Measurements from ENCODE around the gene ZNF630. TPM values are rescaled to one million over a fixed set of nuclear protein-coding genes. Genes with fewer than 3 reads are reported as not detected.
A peak's percentile ranks its signal among the peaks of the same experiment; 100 is the strongest.

The ZNF630 gene
- total and polyA plus RNA-seq, 7 donors, result 0.26 to 0.99 (median 0.38) TPM

DNA sequence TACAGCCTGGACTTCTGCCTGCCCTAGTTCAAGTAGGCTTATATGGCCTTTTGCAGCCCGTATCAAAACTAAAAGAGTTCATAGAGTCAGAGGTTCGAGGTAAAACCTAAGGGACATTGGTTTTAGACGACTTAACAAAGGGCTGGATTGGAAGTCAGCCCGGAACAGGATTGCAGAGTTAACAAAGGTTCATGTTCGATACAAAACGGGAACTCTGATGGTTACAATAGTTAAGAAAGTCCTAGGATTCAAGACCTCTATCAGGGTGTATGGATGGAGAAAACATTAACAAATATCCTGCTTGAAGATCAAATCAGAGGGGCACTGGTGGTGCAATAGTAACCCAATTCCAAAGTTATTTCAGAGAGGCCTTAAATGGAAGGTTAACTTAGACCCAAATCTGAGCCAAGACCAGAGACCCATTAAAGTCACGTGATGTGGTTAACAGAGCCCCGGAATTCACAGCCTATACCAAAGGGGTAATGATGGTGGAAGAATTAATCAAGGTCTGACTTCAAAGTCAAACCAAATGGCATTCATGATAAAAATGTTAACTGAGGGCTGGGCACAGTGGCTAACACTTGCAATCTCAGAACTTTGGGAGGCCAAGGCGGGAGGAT, 656 bp upstream of the ZNF630 start:
- WGBS, 3 donors, result 56 to 63% (median 61%) methylated on average over 9 of the region's 9 CpGs
- Histone ChIP-seq H3K36me3 (ENCODE audit: insufficient read depth in 1 of 2, low read depth in 1 of 2) (no peaks in the 10 kb centered on the region), H3K27me3 (ENCODE audit: insufficient read depth in 3 of 3, low read length in 2 of 3) (no peaks in the 10 kb centered on the region), H3K9me3 (no peaks in the 10 kb centered on the region), H3K4me3 (peak overlapping the region; percentile 76), H3K27ac (no peak overlapping the region), H3K4me1 (no peaks in the 10 kb centered on the region)
- intact Hi-C loops (cut with DNase I), result loop anchor here in 1 of 2 donors (10.0 kb wide), 1 partner anchor 403 kb away; the partner anchor contains the start of genes FTSJ1 and SLC38A5
- TF ChIP-seq, protein P1, sequence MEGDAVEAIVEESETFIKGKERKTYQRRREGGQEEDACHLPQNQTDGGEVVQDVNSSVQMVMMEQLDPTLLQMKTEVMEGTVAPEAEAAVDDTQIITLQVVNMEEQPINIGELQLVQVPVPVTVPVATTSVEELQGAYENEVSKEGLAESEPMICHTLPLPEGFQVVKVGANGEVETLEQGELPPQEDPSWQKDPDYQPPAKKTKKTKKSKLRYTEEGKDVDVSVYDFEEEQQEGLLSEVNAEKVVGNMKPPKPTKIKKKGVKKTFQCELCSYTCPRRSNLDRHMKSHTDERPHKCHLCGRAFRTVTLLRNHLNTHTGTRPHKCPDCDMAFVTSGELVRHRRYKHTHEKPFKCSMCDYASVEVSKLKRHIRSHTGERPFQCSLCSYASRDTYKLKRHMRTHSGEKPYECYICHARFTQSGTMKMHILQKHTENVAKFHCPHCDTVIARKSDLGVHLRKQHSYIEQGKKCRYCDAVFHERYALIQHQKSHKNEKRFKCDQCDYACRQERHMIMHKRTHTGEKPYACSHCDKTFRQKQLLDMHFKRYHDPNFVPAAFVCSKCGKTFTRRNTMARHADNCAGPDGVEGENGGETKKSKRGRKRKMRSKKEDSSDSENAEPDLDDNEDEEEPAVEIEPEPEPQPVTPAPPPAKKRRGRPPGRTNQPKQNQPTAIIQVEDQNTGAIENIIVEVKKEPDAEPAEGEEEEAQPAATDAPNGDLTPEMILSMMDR (IDR thresholded peaks at IDR 0.05), result no peak
- no peak for ATAC-seq
- DNase-seq, result no peak

- no peaks in the 10 kb centered on the region for H3K27me3 ChIP-seq (ENCODE audit: insufficient read depth in 3 of 3, low read length in 2 of 3)
- no peak for ATAC-seq
- peaks cover 0 to 5% of the 10 kb centered on the region in 2 donors for H3K36me3 ChIP-seq (ENCODE audit: insufficient read depth in 1 of 2, low read depth in 1 of 2)
- H3K27ac ChIP-seq, result no peak overlapping the region
- no peak overlapping the region for H3K4me3 ChIP-seq
- intact Hi-C loops (cut with DNase I), result no loop called here
- no peaks in the 10 kb centered on the region for H3K9me3 ChIP-seq
- WGBS, 3 donors, result 82 to 90% (median 86%) methylated on average over 3 of the region's 3 CpGs
- TF ChIP-seq, protein P1 (IDR thresholded peaks at IDR 0.05), result no peak
- H3K4me1 ChIP-seq, result no peaks in the 10 kb centered on the region
- no peak for DNase-seq
Measured at GRCh38 chrX:48068096-48068887, 3.1 kb downstream of the ZNF630 start.

DNA sequence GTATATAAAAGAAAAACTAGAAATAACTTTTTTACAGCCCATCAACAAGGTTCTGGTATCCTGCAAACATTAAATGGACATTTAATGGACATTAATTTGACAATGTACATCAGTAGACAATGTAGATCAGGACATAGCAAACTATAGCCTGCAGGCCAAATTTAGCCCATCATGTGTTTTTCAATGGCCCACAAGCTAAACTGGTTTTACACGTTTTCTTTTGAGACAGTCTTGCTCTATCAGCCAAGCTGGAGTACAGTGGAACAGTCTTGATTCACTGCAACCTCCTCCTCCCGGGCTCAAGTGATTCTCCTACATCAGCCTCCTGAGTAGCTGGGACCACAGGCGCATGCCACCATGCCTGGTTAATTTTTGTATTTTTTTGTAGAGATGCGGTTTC, 7.2 kb downstream of the ZNF630 start:
- no peaks in the 10 kb centered on the region for H3K4me1 ChIP-seq
- 78 to 90% (median 88%) methylated on average over 4 of the region's 4 CpGs for WGBS, 3 donors
- H3K9me3 ChIP-seq, result peaks cover 20% of the 10 kb centered on the region
- peaks cover 0 to 22% of the 10 kb centered on the region in 2 donors for H3K36me3 ChIP-seq (ENCODE audit: insufficient read depth in 1 of 2, low read depth in 1 of 2)
- H3K4me3 ChIP-seq, result no peak overlapping the region
- no peak overlapping the region for H3K27ac ChIP-seq
- no peak for DNase-seq
- intact Hi-C loops (cut with DNase I), result no loop called here
- no peaks in the 10 kb centered on the region for H3K27me3 ChIP-seq (ENCODE audit: insufficient read depth in 3 of 3, low read length in 2 of 3)
- ATAC-seq, result no peak
- TF ChIP-seq, protein P1 (IDR thresholded peaks at IDR 0.05), result no peak

- Histone ChIP-seq H3K36me3 (ENCODE audit: insufficient read depth in 1 of 2, low read depth in 1 of 2) (peaks cover 0 to 22% of the 10 kb centered on the region in 2 donors), H3K4me1 (no peaks in the 10 kb centered on the region), H3K9me3 (peaks cover 37% of the 10 kb centered on the region), H3K27ac (no peak overlapping the region), H3K27me3 (ENCODE audit: insufficient read depth in 3 of 3, low read length in 2 of 3) (no peaks in the 10 kb centered on the region), H3K4me3 (no peak overlapping the region)
- TF ChIP-seq, protein P1 (IDR thresholded peaks at IDR 0.05), result no peak
- 74 to 100% (median 97%) methylated on average over 1 of the region's 1 CpG for WGBS, 3 donors
- intact Hi-C loops (cut with DNase I), result no loop called here
- ATAC-seq (no peak), DNase-seq (no peak)
Measured at GRCh38 chrX:48059296-48059639, 12.2 kb downstream of the ZNF630 start.

Measured in psoas muscle (tissue), 8 donors.